Peyer's patch (tissue), 4 donors: Measurements from ENCODE around the gene CDC26. TPM values are rescaled to one million over a fixed set of nuclear protein-coding genes. Genes with fewer than 3 reads are reported as not detected.
A peak's percentile ranks its signal among the peaks of the same experiment; 100 is the strongest.

Experiments used
- DNase-seq, 3 donors: peaks; one replicate each; pipeline ENCODE4 v3.0.0-alpha.2; 2017 to 2019
- H3K27ac ChIP-seq, 4 donors: fragments of 200-600 bp; sonication (generic); one replicate each; pipeline ENCODE4 v1.5.1; 2016 to 2019
- H3K27me3 ChIP-seq, 2 donors: fragments of 200-600 bp; sonication (generic); one replicate each; pipeline ENCODE4 v1.5.1; 2019
- H3K36me3 ChIP-seq, 3 donors: fragments of 200-600 bp; sonication (generic); one replicate each; pipeline ENCODE4 v1.5.1; 2016 to 2019
- H3K4me1 ChIP-seq, 4 donors: fragments of 200-600 bp; sonication (generic); one replicate each; pipeline ENCODE4 v1.5.1; 2016 to 2019
- H3K4me3 ChIP-seq, 4 donors: fragments of 200-600 bp; sonication (generic); 1 replicate in 3 of 4; 2 replicates in 1 of 4; pipeline ENCODE4 v1.5.1; 2016 to 2019; ENCODE audit warnings: mild to moderate bottlenecking in 1 of 4
- H3K9me3 ChIP-seq, 4 donors: fragments of 200-600 bp; sonication (generic); one replicate each; pipeline ENCODE4 v1.5.1; 2016 to 2019; ENCODE audit warnings: mild to moderate bottlenecking in 1 of 4
- CTCF ChIP-seq, 6 experiments: fragments of 450-650 bp in 4 of 6; fragments of 200-600 bp in 2 of 6; sonication (generic) in 1 of 6; IDR thresholded peaks; one replicate each; pipeline ENCODE4 v1.5.1; 2017 to 2019; ENCODE audit warnings: antibody characterized with exemption in 6 of 6, mild to moderate bottlenecking in 3 of 6, moderate library complexity in 1 of 6
- POLR2A ChIP-seq, 2 donors: fragments of 450-650 bp; IDR thresholded peaks; one replicate each; pipeline ENCODE4 v1.5.1; 2017; ENCODE audit warnings: antibody characterized with exemption in 2 of 2, mild to moderate bottlenecking in 2 of 2, moderate library complexity in 2 of 2
- total RNA-seq, 4 donors: library from RNA; depleted of rRNA; stranded (reverse); fragments of >200 nt; gene quantifications; one replicate each; pipeline ENCODE4 v1.1.0, GENCODE V29; 2016

Gene CDC26
- total RNA-seq, 4 donors from 2014 or later: 13.6 to 28.4 (median 25.0) TPM

GRCh38 chr9:113316030-113316429 is 40.7 kb upstream of the CDC26 start:
- no peaks in the 10 kb centered on the region for H3K9me3 ChIP-seq
- no peaks in the 10 kb centered on the region for H3K4me1 ChIP-seq
- no peak overlapping the region for H3K4me3 ChIP-seq
- no peaks in the 10 kb centered on the region for H3K27me3 ChIP-seq
- DNase-seq: no peak
- no peak for TF ChIP-seq CTCF (IDR thresholded peaks at IDR 0.05)
- no peak for TF ChIP-seq POLR2A (IDR thresholded peaks at IDR 0.05)
- H3K27ac ChIP-seq: no peak overlapping the region
- H3K36me3 ChIP-seq: no peaks in the 10 kb centered on the region

DNA sequence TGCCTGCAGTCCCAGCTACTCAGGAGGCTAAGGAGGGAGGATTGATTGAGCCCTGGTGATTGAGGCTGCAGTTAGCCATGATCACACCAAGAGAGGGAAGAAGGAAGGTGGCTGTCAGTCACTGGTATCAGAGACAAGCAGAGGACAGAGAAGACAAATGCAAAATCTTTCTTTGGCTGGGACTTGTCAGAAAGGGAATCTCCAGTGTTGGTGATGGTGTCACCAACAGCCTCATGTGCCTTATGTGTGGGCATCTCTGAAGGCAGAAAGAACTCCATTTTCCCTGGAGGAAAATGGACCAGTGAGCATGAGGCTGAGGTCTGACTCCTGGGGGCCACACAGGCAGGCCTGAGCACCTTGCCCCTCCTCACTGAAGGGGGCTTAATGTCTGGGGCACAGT is 39.9 kb upstream of the CDC26 start:
- Histone ChIP-seq H3K4me3 (no peak overlapping the region), H3K36me3 (no peaks in the 10 kb centered on the region), H3K4me1 (no peaks in the 10 kb centered on the region), H3K27ac (no peak overlapping the region), H3K9me3 (no peaks in the 10 kb centered on the region), H3K27me3 (no peaks in the 10 kb centered on the region)
- no peak for TF ChIP-seq CTCF (IDR thresholded peaks at IDR 0.05)
- no peak for TF ChIP-seq POLR2A (IDR thresholded peaks at IDR 0.05)
- no peak for DNase-seq

- no peak for DNase-seq
- no peaks in the 10 kb centered on the region for H3K27me3 ChIP-seq
- no peak overlapping the region for H3K4me3 ChIP-seq
- no peak overlapping the region for H3K27ac ChIP-seq
- H3K4me1 ChIP-seq: no peaks in the 10 kb centered on the region
- no peak for TF ChIP-seq CTCF (IDR thresholded peaks at IDR 0.05)
- no peak for TF ChIP-seq POLR2A (IDR thresholded peaks at IDR 0.05)
- no peaks in the 10 kb centered on the region for H3K9me3 ChIP-seq
- H3K36me3 ChIP-seq: no peaks in the 10 kb centered on the region
These were observed 37.9 kb upstream of the CDC26 start for GRCh38 chr9:113313261-113313660.

GRCh38 chr9:113311961-113312360 is 36.6 kb upstream of the CDC26 start:
- no peak for TF ChIP-seq POLR2A (IDR thresholded peaks at IDR 0.05)
- no peak for TF ChIP-seq CTCF (IDR thresholded peaks at IDR 0.05)
- Histone ChIP-seq H3K36me3 (no peaks in the 10 kb centered on the region), H3K4me1 (no peaks in the 10 kb centered on the region), H3K27ac (no peak overlapping the region), H3K9me3 (no peaks in the 10 kb centered on the region), H3K4me3 (no peak overlapping the region), H3K27me3 (no peaks in the 10 kb centered on the region)
- no peak for DNase-seq

- Histone ChIP-seq H3K9me3 (no peaks in the 10 kb centered on the region), H3K36me3 (no peaks in the 10 kb centered on the region), H3K4me1 (no peaks in the 10 kb centered on the region), H3K4me3 (no peak overlapping the region), H3K27me3 (no peaks in the 10 kb centered on the region), H3K27ac (no peak overlapping the region)
- no peak for TF ChIP-seq POLR2A (IDR thresholded peaks at IDR 0.05)
- no peak for TF ChIP-seq CTCF (IDR thresholded peaks at IDR 0.05)
- DNase-seq: no peak
These were observed 35.2 kb upstream of the CDC26 start for GRCh38 chr9:113310538-113310937.

DNA sequence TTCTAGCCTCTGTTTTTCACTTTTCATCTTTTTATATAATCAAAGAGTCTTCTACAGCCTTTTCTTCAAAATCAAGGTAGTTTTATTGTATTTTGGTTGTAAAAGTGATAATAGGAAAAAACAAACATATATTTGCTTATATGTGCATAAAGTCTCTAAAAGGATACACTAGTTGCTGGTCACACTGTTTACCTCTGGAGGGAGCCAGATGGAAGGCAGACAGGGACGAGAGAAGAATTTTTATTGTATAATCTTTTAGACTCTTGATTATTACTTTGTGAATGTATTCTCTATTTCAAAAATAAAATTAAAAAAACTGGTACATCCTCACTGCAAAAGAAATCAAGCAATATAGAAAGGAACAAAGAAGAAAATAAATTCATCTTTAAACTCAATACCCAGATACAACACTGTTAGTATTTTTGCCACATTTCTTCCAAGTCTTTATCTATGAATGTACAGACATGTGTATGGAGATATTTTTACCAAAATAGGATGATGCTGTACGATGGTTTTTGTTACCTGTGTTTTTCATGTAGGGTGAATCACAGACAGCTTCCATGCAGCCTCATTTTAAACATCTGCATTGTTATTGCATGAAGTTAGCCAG is 33.9 kb upstream of the CDC26 start:
- TF ChIP-seq POLR2A (IDR thresholded peaks at IDR 0.05) (no peak), CTCF (IDR thresholded peaks at IDR 0.05) (peak in 4 of 6 experiments; percentile 65 to 88 (median 81))
- H3K4me1 ChIP-seq: no peaks in the 10 kb centered on the region
- H3K27me3 ChIP-seq: no peaks in the 10 kb centered on the region
- peak in 1 of 3 donors; percentile 73 for DNase-seq
- H3K27ac ChIP-seq: no peak overlapping the region
- no peaks in the 10 kb centered on the region for H3K36me3 ChIP-seq
- H3K4me3 ChIP-seq: no peak overlapping the region
- H3K9me3 ChIP-seq: no peaks in the 10 kb centered on the region
